Calu3 (cell line): ENCODE data around the gene FZD2. TPM values are rescaled to one million over a fixed set of nuclear protein-coding genes. Genes with fewer than 3 reads are reported as not detected.

Experiments used
- BruUV-seq: library from RNA; stranded (reverse); fragments of 400-500 nt; replicated peaks from 2 replicates; lab custom pipeline; 2021; lab: Mats Ljungman, UMichigan
- CTCF ChIA-PET: fragments of 300-600 bp; sonication (Branson Sonifier 250); formaldehyde crosslinking; loops from one replicate; lab custom pipeline; 2022; ENCODE audit warnings: antibody characterized with exemption; lab: Charles Lee
- DNase-seq: peaks from one replicate; pipeline ENCODE4 v3.0.0; 2022
- H3K27ac Mint-ChIP-seq: one replicate; pipeline ENCODE4 v1.8.0; 2022; ENCODE audit warnings: mixed read lengths; ENCODE audit not compliant: unreplicated experiment
- H3K27me3 Mint-ChIP-seq: one replicate; pipeline ENCODE4 v1.8.0; 2022; ENCODE audit warnings: mixed read lengths; ENCODE audit not compliant: unreplicated experiment
- H3K36me3 Mint-ChIP-seq: one replicate; pipeline ENCODE4 v1.8.0; 2022; ENCODE audit warnings: mild to moderate bottlenecking, moderate library complexity, mixed read lengths; ENCODE audit not compliant: insufficient read depth, unreplicated experiment
- H3K4me1 Mint-ChIP-seq: one replicate; pipeline ENCODE4 v1.8.0; 2022; ENCODE audit warnings: mild to moderate bottlenecking, low read depth, mixed read lengths; ENCODE audit not compliant: unreplicated experiment
- H3K4me3 Mint-ChIP-seq: one replicate; pipeline ENCODE4 v1.8.0; 2022; ENCODE audit warnings: mild to moderate bottlenecking, low read depth, moderate library complexity, mixed read lengths; ENCODE audit not compliant: unreplicated experiment
- H3K9me3 Mint-ChIP-seq: one replicate; pipeline ENCODE4 v1.8.0; 2022; ENCODE audit warnings: low read depth, mixed read lengths; ENCODE audit not compliant: unreplicated experiment
- CTCF ChIP-seq: fragments of 200-600 bp; IDR thresholded peaks from one replicate; pipeline ENCODE4 v1.8.0; 2022; ENCODE audit warnings: antibody characterized with exemption; ENCODE audit not compliant: unreplicated experiment
- intact Hi-C: fragments of 100-400 bp; cut with micrococcal nuclease; formaldehyde crosslinking; loops from one replicate; pipeline ENCODE4 v1.10.0; 2022; ENCODE audit not compliant: unreplicated experiment
- total RNA-seq: library from RNA; stranded (reverse); gene quantifications from 2 replicates; pipeline ENCODE4 v1.2.3, GENCODE V29; 2022

The FZD2 gene
- total RNA-seq, 1 experiment from 2014 or later: 35.8 TPM

GRCh38 chr17:44601539-44601938 lies 44.3 kb downstream of the FZD2 start:
- no peak for DNase-seq
- no peaks in the 10 kb centered on the region for H3K36me3 Mint-ChIP-seq
- H3K4me3 Mint-ChIP-seq: no peak overlapping the region
- H3K4me1 Mint-ChIP-seq: peaks cover 22% of the 10 kb centered on the region
- TF ChIP-seq CTCF: no peak
- intact Hi-C loops: no loop called here
- no peak overlapping the region for H3K27ac Mint-ChIP-seq
- CTCF ChIA-PET: no interaction called here
- BruUV-seq: no TSS peak
- H3K27me3 Mint-ChIP-seq: peaks cover 10% of the 10 kb centered on the region
- no peaks in the 10 kb centered on the region for H3K9me3 Mint-ChIP-seq

- peaks cover 10% of the 10 kb centered on the region for H3K27me3 Mint-ChIP-seq
- DNase-seq: no peak
- intact Hi-C loops: no loop called here
- CTCF ChIA-PET: no interaction called here
- H3K4me3 Mint-ChIP-seq: no peak overlapping the region
- no peak for TF ChIP-seq CTCF
- no peaks in the 10 kb centered on the region for H3K9me3 Mint-ChIP-seq
- H3K36me3 Mint-ChIP-seq: no peaks in the 10 kb centered on the region
- H3K4me1 Mint-ChIP-seq: peaks cover 22% of the 10 kb centered on the region
- H3K27ac Mint-ChIP-seq: no peak overlapping the region
- no TSS peak for BruUV-seq
Observed at GRCh38 chr17:44601973-44602372, 44.7 kb downstream of the FZD2 start.

- H3K27ac Mint-ChIP-seq: no peak overlapping the region
- no peak for TF ChIP-seq CTCF
- H3K4me3 Mint-ChIP-seq: no peak overlapping the region
- H3K4me1 Mint-ChIP-seq: peaks cover 22% of the 10 kb centered on the region
- BruUV-seq: no TSS peak
- H3K9me3 Mint-ChIP-seq: no peaks in the 10 kb centered on the region
- H3K27me3 Mint-ChIP-seq: peaks cover 10% of the 10 kb centered on the region
- peak; percentile 41 for DNase-seq
- CTCF ChIA-PET: no interaction called here
- intact Hi-C loops: no loop called here
- no peaks in the 10 kb centered on the region for H3K36me3 Mint-ChIP-seq
Observed at GRCh38 chr17:44602390-44602789, 45.1 kb downstream of the FZD2 start.

GRCh38 chr17:44602970-44603369 lies 45.7 kb downstream of the FZD2 start:
- H3K4me3 Mint-ChIP-seq: no peak overlapping the region
- H3K4me1 Mint-ChIP-seq: peaks cover 22% of the 10 kb centered on the region
- no peak for DNase-seq
- H3K36me3 Mint-ChIP-seq: no peaks in the 10 kb centered on the region
- CTCF ChIA-PET: no interaction called here
- H3K27ac Mint-ChIP-seq: no peak overlapping the region
- H3K27me3 Mint-ChIP-seq: peaks cover 10% of the 10 kb centered on the region
- no peak for TF ChIP-seq CTCF
- no TSS peak for BruUV-seq
- no peaks in the 10 kb centered on the region for H3K9me3 Mint-ChIP-seq
- intact Hi-C loops: no loop called here
